Sigmoid colon (tissue), 7 donors: ENCODE data around the gene BCAN. TPM values are rescaled to one million over a fixed set of nuclear protein-coding genes. Genes with fewer than 3 reads are reported as not detected.

Experiments used
- DNase-seq: peaks from one replicate; pipeline ENCODE4 v3.0.0-alpha.2; 2019
- H3K27ac ChIP-seq, 4 donors: fragments of 200-600 bp; sonication (generic); one replicate each; pipeline ENCODE4 v1.5.1; 2016 to 2019; ENCODE audit warnings: mild to moderate bottlenecking in 1 of 4
- H3K27me3 ChIP-seq, 3 donors: fragments of 200-600 bp; sonication (generic); one replicate each; pipeline ENCODE4 v1.5.1; 2019; ENCODE audit warnings: mild to moderate bottlenecking in 1 of 3
- H3K36me3 ChIP-seq, 4 donors: fragments of 200-600 bp; sonication (generic); one replicate each; pipeline ENCODE4 v1.5.1; 2016 to 2019
- H3K4me1 ChIP-seq, 4 donors: fragments of 200-600 bp; sonication (generic); one replicate each; pipeline ENCODE4 v1.5.1; 2017 to 2019
- H3K4me3 ChIP-seq, 4 donors: fragments of 200-600 bp; sonication (generic); one replicate each; pipeline ENCODE4 v1.5.1; 2017 to 2019; ENCODE audit warnings: mild to moderate bottlenecking in 2 of 4, moderate library complexity in 1 of 4
- H3K9me3 ChIP-seq, 4 donors: fragments of 200-600 bp in 3 of 4; sonication (generic) in 3 of 4; one replicate each; pipeline versions ENCODE4 v1.5.1 to v1.6.1; 2013 to 2019
- EP300 ChIP-seq, 4 donors: sonication (generic); formaldehyde crosslinking; IDR thresholded peaks; one replicate each; pipeline ENCODE4 v1.6.1; 2017; ENCODE audit warnings: antibody characterized with exemption in 4 of 4
- POLR2A ChIP-seq, 2 donors: fragments of 450-650 bp; IDR thresholded peaks; one replicate each; pipeline ENCODE4 v1.6.1; 2016; ENCODE audit warnings: antibody characterized with exemption in 2 of 2, mild to moderate bottlenecking in 2 of 2, moderate library complexity in 2 of 2
- POLR2AphosphoS5 ChIP-seq, 4 donors: sonication (generic); formaldehyde crosslinking; IDR thresholded peaks; one replicate each; pipeline ENCODE4 v1.6.1; 2017; ENCODE audit warnings: antibody characterized with exemption in 4 of 4
- WGBS, 2 donors: extraction: QIAGEN DNeasy Blood & Tissue Kit; methylation state at CpG; one replicate each; pipeline ENCODE4 v1.1.7; 2013; 5-methylcytosine and 5-hydroxymethylcytosine counted together
- intact Hi-C: fragments of 100-400 bp; cut with DNase I; formaldehyde crosslinking; loops from one replicate; pipeline ENCODE4 v1.15.1; 2023
- polyA plus RNA-seq, 3 donors: library from polyadenylated mRNA; stranded (reverse); fragments of 200-250 nt; gene quantifications; one replicate each; pipeline ENCODE4 v1.2.3, GENCODE V29; 2013
- total RNA-seq, 4 donors: library from RNA; depleted of rRNA; stranded (reverse); fragments of >200 nt; gene quantifications; one replicate each; pipeline ENCODE4 v1.1.0, GENCODE V29; 2016
- TF ChIP-seq, protein P1 (sequence below), 4 experiments: fragments of 450-650 bp in 3 of 4; fragments of 200-600 bp in 1 of 4; IDR thresholded peaks; one replicate each; pipeline ENCODE4 v1.5.1; 2016 to 2019; ENCODE audit warnings: antibody characterized with exemption in 4 of 4, mild to moderate bottlenecking in 3 of 4, moderate library complexity in 2 of 4
- donor health status: healthy with polysubstance abuse.
- donor health status: Bipolar disorder and iron deficiency.
- donor health status: healthy.

BCAN gene
- total and polyA plus RNA-seq, 7 donors = 0.12 to 2.9 (median 2.1) TPM; not detected in 3

DNA sequence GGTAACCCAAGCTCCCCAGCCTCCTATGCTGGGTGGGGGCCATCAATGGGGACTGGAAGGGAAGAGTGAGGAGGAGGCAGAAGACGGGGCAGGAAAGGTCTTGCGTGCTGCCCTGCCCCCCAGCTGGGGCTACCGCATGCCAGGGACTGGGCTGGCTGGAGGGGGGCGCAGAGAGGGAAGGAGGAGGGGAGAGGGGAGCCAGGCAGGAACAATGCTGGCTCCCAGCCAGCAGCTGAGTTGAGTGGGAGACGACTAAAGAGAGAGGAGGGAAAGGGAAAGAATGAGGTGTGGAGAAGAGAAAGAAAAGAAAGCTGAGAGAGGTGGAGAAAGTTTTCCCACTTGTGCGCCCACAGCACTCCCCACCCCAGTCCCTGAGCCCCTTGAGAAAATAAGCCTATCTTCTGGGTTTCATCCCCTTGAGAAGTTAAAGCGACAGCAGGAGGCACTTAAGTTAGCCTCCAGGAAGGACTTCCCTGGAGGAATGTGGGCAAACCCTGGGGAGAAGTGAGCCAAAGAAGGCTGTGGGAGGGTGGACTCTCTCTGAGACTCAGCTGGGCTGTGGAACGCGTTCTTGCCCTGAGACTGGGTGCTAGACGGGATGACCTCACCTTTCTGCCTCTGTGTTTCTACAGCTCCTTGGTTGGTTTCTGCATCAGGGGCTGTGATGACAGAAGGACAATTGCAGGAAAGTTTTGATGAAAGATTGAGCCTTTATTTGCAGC lies 48.2 kb downstream of the BCAN start:
- TF ChIP-seq POLR2AphosphoS5 (IDR thresholded peaks at IDR 0.05) (no peak), EP300 (IDR thresholded peaks at IDR 0.05) (no peak)
- TF ChIP-seq, protein P1, sequence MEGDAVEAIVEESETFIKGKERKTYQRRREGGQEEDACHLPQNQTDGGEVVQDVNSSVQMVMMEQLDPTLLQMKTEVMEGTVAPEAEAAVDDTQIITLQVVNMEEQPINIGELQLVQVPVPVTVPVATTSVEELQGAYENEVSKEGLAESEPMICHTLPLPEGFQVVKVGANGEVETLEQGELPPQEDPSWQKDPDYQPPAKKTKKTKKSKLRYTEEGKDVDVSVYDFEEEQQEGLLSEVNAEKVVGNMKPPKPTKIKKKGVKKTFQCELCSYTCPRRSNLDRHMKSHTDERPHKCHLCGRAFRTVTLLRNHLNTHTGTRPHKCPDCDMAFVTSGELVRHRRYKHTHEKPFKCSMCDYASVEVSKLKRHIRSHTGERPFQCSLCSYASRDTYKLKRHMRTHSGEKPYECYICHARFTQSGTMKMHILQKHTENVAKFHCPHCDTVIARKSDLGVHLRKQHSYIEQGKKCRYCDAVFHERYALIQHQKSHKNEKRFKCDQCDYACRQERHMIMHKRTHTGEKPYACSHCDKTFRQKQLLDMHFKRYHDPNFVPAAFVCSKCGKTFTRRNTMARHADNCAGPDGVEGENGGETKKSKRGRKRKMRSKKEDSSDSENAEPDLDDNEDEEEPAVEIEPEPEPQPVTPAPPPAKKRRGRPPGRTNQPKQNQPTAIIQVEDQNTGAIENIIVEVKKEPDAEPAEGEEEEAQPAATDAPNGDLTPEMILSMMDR (IDR thresholded peaks at IDR 0.05) = no peak
- H3K27ac ChIP-seq = no peak overlapping the region
- H3K9me3 ChIP-seq = no peaks in the 10 kb centered on the region
- no peak for DNase-seq
- peaks cover 4 to 47% (median 18%) of the 10 kb centered on the region in 3 donors for H3K27me3 ChIP-seq
- peaks cover 0 to 26% (median 13%) of the 10 kb centered on the region in 4 donors for H3K4me1 ChIP-seq
- intact Hi-C loops = loop anchor here (1.0 to 2.0 kb wide), 2 partner anchors 15 to 35 kb away; partner anchors contain the start of gene CRABP2
- H3K36me3 ChIP-seq = no peaks in the 10 kb centered on the region
- H3K4me3 ChIP-seq = peak overlapping the region in 1 of 4 donors; percentile 0
- 26 to 32% methylated on average over 10 of the region's 10 CpGs for WGBS, 2 donors

DNA sequence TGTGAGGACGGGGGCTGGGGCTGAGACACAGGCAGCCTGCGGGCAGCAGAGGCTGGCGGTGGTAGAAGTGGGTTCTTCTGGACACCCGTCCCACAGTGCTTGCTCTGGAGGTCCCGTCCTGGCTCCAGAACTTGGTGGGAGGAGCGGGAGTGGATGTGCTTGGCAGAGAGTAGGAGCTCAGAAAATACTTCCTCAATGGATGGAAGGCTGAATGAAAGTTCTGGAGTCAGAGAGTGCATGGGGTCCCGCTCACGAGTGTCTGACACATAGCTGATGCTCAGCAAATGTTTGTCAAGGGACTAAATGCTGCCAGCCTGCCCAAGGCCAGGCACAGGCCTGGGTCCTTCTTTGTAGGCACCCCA lies 48.7 kb downstream of the BCAN start:
- Histone ChIP-seq H3K9me3 (no peaks in the 10 kb centered on the region), H3K4me1 (peaks cover 0 to 26% (median 13%) of the 10 kb centered on the region in 4 donors), H3K27ac (no peak overlapping the region), H3K27me3 (peaks cover 4 to 45% (median 18%) of the 10 kb centered on the region in 3 donors), H3K4me3 (no peak overlapping the region), H3K36me3 (no peaks in the 10 kb centered on the region)
- WGBS, 2 donors = 71 to 72% methylated on average over 8 of the region's 8 CpGs
- no peak for TF ChIP-seq POLR2AphosphoS5 (IDR thresholded peaks at IDR 0.05)
- no peak for TF ChIP-seq POLR2A (IDR thresholded peaks at IDR 0.05)
- TF ChIP-seq, protein P1 (IDR thresholded peaks at IDR 0.05) = no peak
- TF ChIP-seq EP300 (IDR thresholded peaks at IDR 0.05) = no peak
- no peak for DNase-seq
- intact Hi-C loops = no loop called here

DNA sequence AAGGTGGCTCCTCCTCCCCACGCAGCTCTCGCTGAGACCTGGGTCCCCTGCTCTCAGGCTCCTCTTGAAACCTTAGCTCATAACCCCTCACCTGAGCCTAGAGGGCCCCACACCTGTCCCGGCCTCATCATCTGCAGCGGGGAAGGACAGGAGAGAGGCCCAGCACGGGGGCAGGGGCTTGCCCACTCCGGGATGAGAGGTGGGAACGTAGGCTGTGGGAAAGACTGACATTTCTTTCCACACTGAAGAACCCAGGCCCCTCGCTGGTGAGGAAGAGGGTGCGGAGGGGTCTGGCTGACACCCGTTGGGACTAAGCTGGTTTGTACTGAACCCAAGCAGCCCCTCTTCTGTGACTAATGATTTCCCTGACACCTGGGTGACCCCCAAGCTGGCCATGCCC lies 49.3 kb downstream of the BCAN start:
- intact Hi-C loops = no loop called here
- Histone ChIP-seq H3K4me3 (no peak overlapping the region), H3K36me3 (no peaks in the 10 kb centered on the region), H3K4me1 (peaks cover 0 to 26% (median 13%) of the 10 kb centered on the region in 4 donors), H3K27me3 (peaks cover 4 to 45% (median 18%) of the 10 kb centered on the region in 3 donors), H3K27ac (no peak overlapping the region), H3K9me3 (no peaks in the 10 kb centered on the region)
- WGBS, 2 donors = 70 to 72% methylated on average over 10 of the region's 10 CpGs
- no peak for DNase-seq
- no peak for TF ChIP-seq POLR2A (IDR thresholded peaks at IDR 0.05)
- TF ChIP-seq POLR2AphosphoS5 (IDR thresholded peaks at IDR 0.05) = no peak
- TF ChIP-seq, protein P1 (IDR thresholded peaks at IDR 0.05) = no peak
- no peak for TF ChIP-seq EP300 (IDR thresholded peaks at IDR 0.05)

DNA sequence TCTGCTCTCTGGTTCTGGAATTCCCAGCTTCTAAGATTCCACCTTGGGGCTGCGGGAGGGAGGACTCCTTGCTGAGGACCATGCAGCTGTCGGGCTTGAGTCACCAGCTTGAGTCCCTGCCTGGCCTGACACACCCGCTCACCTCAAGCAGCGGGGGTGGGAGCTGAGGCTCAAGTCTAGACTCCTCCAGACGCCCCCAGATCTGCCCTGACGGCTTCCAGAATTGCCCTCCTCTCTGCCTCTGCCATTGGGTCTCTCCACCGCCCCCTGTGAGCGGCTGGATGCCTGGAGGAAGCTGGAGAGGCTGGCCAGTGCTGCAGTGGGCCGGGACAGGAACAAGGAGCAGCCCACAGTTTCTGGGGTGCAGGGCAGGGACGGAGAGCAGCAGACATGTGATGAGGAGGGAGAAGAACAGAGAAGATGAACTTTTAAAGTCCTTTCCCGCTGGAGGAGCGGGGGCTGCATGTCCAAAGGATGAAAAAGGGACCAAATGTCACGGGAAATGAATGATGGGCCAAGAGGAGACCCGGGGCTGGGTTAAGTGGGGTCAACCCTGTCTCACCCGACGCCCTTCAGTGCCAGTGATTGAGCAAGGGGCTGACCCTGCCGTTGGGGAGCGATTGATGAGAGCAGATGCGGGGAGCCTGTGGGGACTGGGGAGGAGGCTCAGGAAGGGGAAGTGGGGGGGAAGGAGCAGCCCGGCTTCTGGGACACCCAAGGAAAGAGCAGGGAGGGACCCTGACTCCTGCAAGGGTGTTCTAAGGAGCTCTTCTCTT lies 49.9 kb downstream of the BCAN start:
- no peak for TF ChIP-seq EP300 (IDR thresholded peaks at IDR 0.05)
- H3K9me3 ChIP-seq = no peaks in the 10 kb centered on the region
- H3K4me3 ChIP-seq = no peak overlapping the region
- H3K4me1 ChIP-seq = peaks cover 0 to 26% (median 13%) of the 10 kb centered on the region in 4 donors
- H3K36me3 ChIP-seq = no peaks in the 10 kb centered on the region
- intact Hi-C loops = no loop called here
- WGBS, 2 donors = 36 to 39% methylated on average over 20 of the region's 20 CpGs
- peaks cover 4 to 38% (median 18%) of the 10 kb centered on the region in 3 donors for H3K27me3 ChIP-seq
- DNase-seq = no peak
- no peak overlapping the region for H3K27ac ChIP-seq

DNA sequence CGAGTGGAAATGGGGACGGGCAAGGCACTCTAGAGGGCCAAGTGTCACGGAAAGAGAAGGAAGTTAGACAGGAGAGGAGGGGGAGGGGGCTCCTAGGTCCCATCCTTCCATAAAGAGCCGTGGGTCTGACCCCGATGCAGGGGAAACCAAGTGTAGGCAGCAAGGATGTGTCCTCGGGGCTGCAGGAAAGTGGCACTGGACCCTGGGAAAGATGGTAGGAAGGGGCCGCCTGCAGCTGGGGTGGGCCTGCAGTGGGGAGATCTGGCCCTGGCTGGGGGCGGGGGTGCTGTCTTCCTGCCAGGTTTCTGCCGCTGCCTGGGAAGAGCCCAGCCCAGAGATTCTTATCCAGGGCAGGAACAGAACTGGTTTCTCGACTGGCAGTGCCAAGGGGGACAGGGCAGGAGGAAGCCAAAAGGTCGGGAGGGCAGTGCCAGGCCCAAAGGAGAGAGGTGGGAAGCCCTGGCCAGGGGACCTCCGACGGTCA lies 50.6 kb downstream of the BCAN start:
- Histone ChIP-seq H3K4me1 (peaks cover 0 to 26% (median 13%) of the 10 kb centered on the region in 4 donors), H3K36me3 (no peaks in the 10 kb centered on the region), H3K27me3 (peaks cover 4 to 36% (median 18%) of the 10 kb centered on the region in 3 donors), H3K27ac (no peak overlapping the region), H3K9me3 (no peaks in the 10 kb centered on the region), H3K4me3 (no peak overlapping the region)
- intact Hi-C loops = no loop called here
- no peak for DNase-seq
- 13 to 14% methylated on average over 13 of the region's 13 CpGs for WGBS, 2 donors
- TF ChIP-seq POLR2A (IDR thresholded peaks at IDR 0.05) (no peak), POLR2AphosphoS5 (IDR thresholded peaks at IDR 0.05) (no peak), EP300 (IDR thresholded peaks at IDR 0.05) (no peak)
- TF ChIP-seq, protein P1 (IDR thresholded peaks at IDR 0.05) = no peak
